NK-92 (cell line): ENCODE results near the gene STPG3.
"Not testable (repeated sequence)": the region's sequence is repeated elsewhere in the genome, so short reads cannot be mapped to it uniquely, and the experiment has no call there.

ENCODE experiments used
- DNase-seq: peaks from one replicate; lab custom pipeline; 2025; ENCODE audit not compliant: unreplicated experiment; lab: John Stamatoyannopoulos, UW

STPG3 gene

GRCh38 chr9:137232510-137232909 is 18.6 kb upstream of the STPG3 start:
- no peak for DNase-seq

DNA sequence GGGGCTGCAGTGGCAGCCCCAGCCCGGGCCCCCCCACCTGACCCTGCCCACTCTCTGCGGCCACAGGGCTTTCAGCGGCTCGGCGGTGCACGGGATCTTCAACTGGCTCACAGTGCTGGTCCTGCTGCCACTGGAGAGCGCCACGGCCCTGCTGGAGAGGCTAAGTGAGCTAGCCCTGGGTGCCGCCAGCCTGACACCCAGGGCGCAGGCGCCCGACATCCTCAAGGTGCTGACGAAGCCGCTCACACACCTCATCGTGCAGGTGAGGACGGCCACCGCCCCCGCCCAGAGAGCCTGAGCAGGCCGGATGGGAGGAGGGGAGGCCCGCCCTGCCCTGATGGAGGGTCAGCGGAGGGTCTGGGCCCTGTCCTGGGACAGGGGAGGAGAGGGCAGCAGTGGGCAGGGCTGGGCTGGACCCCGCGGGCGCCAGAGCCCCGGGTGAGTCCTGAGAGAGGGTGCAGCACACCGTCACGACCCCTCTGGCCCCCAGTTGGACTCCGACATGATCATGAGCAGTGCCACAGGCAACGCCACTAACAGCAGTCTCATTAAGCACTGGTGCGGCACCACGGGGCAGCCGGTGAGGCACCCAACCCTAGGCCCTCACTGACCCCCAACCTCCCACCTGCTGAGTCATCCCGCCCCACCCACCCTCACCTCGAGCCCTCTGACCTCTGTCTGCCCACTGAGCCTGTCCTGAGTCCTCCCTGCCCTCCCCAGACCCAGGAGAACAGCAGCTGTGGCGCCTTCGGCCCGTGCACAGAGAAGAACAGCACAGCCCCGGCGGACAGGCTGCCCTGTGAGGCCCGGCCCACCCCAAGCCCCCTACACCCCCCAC is 17.7 kb upstream of the STPG3 start:
- DNase-seq, result no peak

GRCh38 chr9:137234055-137234697 is 16.9 kb upstream of the STPG3 start:
- no peak for DNase-seq

GRCh38 chr9:137234758-137235423 is 16.2 kb upstream of the STPG3 start:
- no peak for DNase-seq

GRCh38 chr9:137235424-137236237 is 15.5 kb upstream of the STPG3 start:
- no peak for DNase-seq

DNA sequence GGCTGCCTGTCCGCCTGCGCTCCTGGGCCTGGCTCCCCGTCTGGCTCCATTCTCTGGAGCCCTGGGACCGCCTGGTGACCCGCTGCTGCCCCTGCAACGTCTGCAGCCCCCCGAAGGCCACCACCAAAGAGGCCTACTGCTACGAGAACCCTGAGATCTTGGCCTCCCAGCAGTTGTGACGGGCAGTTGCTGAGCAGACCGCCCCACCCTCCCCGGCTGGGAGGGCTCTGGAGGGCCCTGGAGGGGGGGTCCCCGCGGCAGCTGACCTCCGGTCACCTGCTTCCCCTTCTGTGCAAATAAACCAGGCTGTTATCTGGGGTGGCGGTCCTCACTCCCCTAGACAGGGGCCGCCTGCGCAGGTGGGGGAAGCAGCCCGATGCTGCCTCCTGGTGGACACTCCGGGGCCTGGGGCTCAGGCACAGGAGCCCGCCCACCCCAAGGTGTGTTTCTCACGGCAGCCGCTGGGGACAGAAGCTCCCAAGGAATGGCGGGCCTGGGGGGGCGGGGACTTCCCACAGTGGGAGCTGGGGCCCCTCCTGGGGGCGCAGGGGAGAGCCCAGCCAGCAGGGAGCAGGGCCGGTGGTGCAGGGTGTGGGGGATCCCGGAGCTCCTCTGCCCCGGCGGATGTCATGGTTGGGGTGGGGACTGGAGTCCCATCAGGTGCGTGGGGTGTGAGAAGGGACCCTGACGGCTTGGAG is 14.7 kb upstream of the STPG3 start:
- DNase-seq, result peak; percentile 30

DNA sequence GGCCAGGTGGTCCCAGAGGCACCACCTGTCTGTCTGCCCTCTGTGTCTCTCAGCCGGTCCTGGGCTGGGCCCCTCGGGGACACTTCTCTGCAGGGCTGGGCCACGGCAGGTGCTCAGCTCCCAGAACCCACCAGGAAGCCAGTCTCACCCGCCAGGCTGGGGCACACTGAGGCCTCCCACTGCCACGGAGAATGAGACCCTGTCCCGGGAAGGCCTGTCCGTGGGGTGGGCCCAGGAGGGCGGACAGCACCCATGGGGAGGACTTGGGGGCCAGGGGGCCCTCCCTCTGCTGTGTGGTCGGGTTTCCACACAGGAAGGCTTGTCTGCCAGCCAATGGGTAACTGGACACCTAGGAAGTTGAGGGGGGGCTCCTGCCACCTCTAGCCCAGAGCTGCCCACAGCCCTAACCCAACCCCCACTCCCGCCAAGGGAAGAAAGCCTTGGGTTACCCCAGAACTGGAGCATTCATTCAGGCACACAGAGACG is 14.1 kb upstream of the STPG3 start:
- no peak for DNase-seq

DNA sequence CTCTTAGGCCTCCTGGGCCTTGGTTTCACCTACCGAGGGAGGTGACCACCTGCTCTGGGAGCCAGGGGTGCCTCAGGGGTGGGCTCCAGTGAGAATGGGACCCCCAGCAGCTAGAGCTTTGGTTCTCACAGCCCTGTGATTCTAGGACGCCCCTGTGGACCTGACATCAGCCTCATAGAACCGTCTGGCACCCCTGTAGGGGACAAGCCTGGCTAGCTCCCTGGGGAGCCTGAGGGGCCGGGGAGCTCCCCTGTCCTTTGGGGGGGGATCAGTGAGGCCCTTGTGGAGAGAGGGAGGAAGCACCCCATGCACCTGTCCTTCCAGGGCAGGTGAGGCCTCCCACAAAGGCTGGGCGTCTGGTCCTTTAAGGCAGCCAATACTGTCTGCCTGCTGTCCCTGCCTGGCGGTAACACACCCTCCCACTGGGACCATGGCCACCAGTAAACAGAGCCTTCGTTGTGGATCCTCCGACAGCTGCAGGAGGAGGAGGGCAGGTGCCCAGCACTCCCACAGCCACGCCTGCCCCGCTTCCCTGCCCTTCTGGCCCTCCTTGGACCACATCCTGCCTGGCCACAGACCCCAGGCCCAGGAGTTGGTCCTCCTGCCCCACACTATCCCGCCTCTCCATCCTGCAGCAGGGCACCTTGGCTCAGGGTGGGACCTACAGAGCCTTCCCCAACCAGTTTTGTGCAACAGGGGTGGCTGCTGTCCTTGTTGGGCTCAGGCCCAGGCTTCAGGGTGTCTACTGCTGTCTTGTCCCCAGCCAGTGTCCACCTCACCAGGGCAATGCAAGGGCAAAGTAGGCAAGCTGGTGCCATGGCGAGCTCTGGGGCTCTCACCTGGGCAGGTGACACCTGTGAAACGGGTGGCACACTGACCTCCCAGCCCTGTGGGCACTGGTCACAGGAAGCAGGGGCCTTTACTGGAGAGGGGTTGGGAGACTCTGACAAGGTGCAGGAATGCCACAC is 13.0 kb upstream of the STPG3 start:
- DNase-seq, result no peak

DNA sequence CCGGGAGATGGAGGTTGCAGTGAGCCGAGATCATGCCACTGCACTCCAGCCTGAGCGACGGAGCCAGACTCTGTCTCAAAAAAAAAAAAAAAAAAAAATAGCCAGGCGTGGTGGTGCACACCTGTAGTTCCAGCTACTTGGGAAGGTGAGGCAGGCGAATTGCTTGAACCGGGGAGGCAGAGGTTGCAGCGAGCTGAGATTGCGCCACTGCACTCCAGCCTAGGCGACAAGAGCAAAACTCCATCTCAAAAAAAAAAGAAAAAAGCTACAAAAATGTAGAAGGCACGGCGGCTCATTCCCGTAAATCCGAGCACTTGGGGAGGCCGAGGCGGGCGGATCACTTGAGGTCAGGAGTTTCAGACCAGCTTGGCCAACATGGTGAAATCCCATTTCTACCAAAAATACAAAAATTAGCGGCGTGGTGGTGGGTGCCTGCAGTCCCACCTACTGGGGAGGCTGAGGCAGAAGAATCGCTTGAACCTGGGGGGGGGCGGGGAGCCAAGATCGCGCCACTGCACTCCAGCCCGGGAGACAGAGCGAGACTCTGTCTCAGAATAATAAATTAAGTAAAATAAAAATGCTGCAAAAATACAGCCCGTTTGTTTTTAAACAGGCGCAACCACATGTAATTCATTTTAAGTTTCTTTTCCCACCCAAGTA is 11.4 kb upstream of the STPG3 start:
- not testable (repeated sequence) for DNase-seq

DNA sequence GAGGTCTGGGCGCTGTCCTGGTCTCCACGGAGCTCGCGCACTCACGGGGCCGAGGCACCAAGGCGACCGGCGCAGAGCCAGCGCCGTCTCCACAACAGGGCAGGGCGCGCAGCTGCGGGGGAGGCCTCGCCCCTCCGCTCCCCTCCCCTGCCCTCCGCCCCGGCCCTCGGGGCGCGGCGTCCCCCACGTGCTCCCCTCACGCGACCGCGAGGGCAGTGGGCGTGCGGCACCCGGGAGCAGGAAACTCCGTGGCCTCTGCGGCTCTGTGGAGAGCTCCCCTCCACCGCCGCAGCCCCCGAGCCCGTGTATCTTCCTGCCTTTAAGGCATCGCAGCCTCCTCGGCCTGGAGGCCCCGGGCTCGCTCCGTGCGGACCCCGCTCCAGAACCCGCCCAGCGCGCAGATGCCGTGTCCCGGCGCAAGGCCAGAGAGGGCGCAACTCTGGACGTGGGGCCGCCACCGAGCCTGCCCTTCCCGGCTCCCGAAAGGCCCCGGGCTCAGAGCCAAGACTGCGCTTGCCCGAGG is 10.7 kb upstream of the STPG3 start:
- DNase-seq, result no peak

- DNase-seq, result peak; percentile 90
Measured at GRCh38 chr9:137240841-137241489, 10.1 kb upstream of the STPG3 start, which contains the start of gene TUBB4B. TSS of gene TUBB4B (plus strand) at chr9:137241287. CDS start at chr9:137241361, 74 bp downstream.

DNA sequence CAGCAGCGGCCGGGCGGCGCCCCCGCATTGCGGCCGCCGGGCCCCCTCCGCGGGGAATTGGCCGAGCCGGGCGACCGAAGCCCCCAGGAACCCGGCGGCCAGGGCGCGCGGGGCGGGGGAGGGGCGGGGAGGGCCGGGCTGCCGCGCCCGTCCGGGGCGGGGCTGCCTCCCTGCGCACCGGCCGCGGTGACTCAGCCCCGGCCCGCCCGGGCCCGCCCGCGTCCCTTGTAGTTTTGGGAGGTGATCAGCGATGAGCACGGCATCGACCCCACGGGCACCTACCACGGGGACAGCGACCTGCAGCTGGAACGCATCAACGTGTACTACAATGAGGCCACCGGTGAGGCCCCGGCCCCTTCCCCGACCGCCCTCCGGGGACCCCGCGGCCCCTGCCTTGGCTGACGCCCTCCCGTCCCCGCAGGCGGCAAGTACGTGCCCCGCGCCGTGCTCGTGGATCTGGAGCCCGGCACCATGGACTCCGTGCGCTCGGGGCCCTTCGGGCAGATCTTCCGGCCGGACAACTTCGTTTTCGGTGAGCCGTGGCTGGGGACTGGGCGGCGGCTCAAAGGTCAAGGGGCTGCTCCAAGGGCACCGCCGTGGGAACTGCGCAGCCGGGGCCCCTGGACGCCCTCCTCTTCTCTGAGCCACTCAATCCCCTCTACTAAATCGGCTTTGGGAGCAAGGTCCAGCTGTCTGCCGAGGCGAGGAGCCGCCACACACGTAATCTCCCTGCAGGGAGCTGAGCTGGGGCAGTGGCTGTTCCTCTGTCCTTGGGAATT is 9.4 kb upstream of the STPG3 start:
- DNase-seq, result no peak

GRCh38 chr9:137242269-137243203 is 8.6 kb upstream of the STPG3 start:
- DNase-seq, result no peak

- DNase-seq, result not testable (repeated sequence)
Measured at GRCh38 chr9:137243266-137243625, 7.8 kb upstream of the STPG3 start.

- no peak for DNase-seq
Measured at GRCh38 chr9:137243626-137244485, 7.2 kb upstream of the STPG3 start.
